ENCODE measurements around the gene EXD2.
"Not testable (repeated sequence)": the region's sequence is repeated elsewhere in the genome, so short reads cannot be mapped to it uniquely, and the experiment has no call there.

EXD2 gene

DNA sequence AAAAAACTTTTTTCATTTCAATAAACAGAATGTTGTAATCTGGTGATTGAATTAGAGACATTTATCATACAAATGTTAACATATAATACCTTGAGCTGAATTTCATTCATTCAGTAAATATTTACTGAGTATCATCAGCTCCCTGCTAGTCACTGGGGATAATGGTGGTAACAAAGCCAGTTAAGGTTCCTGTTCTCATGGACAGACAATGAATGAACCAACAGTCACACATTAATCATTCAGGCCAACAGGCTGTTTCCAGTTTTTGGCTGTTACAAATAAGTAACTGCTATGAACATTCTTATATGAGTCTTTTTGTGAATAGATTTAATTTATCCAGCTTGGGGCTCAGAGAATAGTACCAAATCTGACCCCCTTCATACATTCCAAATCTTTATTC, 13.5 kb downstream of the EXD2 start:
- DNase-seq: no peak

GRCh38 chr14:69207435-69208041, 16.2 kb downstream of the EXD2 start:
- no peak for DNase-seq

DNA sequence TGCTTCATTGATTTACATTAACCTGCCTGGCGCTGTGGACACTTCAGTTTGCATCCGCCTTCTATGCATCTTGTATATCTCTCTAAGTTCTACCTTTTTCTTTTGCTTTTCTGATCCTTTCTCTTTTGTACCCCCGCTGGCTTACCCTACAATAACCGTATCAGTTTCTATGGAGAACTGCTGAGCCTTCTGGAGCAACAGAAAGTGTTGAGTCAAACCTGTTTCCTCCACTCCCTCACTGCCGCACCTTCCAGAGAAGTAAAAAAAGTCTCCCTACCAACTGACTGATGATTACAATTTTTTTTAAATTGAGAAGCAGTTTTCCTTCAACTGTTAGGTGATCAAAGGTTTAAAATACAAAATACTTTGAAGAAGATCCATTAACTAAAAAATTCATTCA, 17.4 kb downstream of the EXD2 start:
- DNase-seq: no peak

- DNase-seq: no peak
Measured at GRCh38 chr14:69214393-69214792, 23.1 kb downstream of the EXD2 start.

GRCh38 chr14:69217663-69218062, 26.4 kb downstream of the EXD2 start:
- not testable (repeated sequence) for DNase-seq

- DNase-seq: no peak
Measured at GRCh38 chr14:69224946-69225345, 33.6 kb downstream of the EXD2 start.

- DNase-seq: no peak
Measured at GRCh38 chr14:69226178-69226577, 34.9 kb downstream of the EXD2 start.

GRCh38 chr14:69226736-69227135, 35.4 kb downstream of the EXD2 start:
- DNase-seq: no peak

DNA sequence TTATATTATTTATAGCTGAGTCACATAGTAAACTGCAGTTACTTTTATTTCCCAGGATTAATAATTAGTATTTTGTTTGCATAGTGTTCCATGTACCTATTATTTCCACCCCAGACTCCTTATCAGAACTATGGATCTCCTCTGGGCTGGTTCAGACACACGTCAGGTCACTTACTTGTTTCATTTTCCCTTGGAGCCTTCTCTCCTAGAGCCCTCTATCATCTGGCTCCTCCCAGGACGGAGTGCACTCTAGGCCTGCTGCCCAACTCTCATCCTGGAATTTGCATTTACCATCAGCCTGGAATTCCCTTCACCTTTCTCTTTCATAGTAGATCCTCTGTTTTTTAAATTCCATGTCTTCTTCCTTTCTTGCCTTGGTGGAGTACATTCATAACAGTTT, 40.2 kb downstream of the EXD2 start:
- no peak for DNase-seq

- no peak for DNase-seq
Measured at GRCh38 chr14:69232388-69232787, 41.1 kb downstream of the EXD2 start.

GRCh38 chr14:69234106-69234505, 42.8 kb downstream of the EXD2 start:
- no peak for DNase-seq

GRCh38 chr14:69235708-69236107, 44.4 kb downstream of the EXD2 start:
- DNase-seq: no peak

GRCh38 chr14:69237142-69237541, 45.8 kb downstream of the EXD2 start:
- no peak for DNase-seq

DNA sequence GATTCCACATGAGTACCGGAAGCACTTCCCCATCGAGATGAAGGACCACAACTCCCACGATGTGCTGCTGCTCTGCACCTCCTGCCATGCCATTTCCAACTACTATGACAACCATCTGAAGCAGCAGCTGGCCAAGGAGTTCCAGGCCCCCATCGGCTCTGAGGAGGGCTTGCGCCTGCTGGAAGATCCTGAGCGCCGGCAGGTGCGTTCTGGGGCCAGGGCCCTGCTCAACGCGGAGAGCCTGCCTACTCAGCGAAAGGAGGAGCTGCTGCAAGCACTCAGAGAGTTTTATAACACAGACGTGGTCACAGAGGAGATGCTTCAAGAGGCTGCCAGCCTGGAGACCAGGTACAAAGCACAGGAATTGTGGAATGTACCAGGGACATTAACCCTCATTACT, 46.3 kb downstream of the EXD2 start:
- no peak for DNase-seq

GRCh38 chr14:69238883-69239282, 47.6 kb downstream of the EXD2 start:
- no peak for DNase-seq

GRCh38 chr14:69240527-69241173, 49.4 kb downstream of the EXD2 start:
- DNase-seq: no peak

GRCh38 chr14:69241577-69241976, 50.3 kb downstream of the EXD2 start:
- DNase-seq: no peak

- DNase-seq: no peak
Measured at GRCh38 chr14:69242311-69243224, 51.3 kb downstream of the EXD2 start.

- DNase-seq: no peak
Measured at GRCh38 chr14:69244946-69245345, 53.6 kb downstream of the EXD2 start.

DNA sequence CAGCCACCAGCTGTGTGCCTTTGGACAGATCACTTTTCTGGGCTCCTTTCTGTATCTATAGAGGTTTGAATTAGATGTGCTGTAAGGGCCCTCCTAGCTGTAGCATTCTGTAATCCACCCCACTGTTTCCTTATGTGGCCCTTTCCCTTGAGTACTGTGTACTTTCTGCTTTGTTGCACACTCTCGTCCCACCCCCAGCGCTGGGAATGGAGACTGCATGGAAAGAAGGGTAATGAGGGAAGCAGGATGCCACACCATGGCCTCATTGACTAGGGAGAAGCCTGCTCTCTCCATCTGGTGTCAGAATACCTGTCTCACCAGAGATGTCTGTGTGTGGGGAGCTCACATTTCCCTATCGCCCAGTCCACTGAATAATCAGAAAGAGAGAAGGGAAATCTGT, 55.0 kb downstream of the EXD2 start:
- DNase-seq: no peak

DNA sequence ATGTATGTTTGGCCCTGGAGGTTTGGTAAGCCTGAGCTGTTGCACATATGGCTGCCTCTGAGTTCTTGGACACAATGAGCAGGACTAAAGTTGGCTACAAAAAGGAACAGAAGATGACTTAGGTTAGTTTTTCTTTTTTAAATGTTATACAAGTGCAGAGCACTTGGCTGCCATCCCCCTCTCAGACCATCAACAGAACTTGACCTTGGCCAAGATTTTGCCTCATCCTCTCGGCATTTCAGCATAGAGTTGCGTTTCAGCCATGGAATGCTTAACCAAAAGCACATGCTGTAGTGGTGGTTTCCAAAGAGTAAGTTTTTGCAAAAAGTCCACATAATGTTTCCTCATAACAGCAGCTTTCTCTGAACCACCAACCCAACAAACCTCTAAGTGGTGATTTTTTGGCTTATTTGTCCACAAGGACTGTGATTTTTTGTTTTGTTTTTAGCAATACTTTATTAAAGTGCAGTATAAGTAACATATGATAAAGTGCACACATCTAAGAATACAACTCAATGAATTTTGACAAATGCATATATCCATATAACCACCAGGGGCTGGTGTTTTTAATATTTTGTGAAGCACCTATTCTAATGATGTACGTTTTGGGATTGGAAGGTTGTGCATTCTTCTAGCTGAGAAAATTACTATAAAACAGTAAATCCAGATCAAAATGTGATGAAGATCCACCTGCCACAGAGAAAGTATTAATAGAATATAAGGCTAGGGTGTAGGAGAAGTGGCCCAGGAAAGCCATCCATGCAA, 56.6 kb downstream of the EXD2 start:
- no peak for DNase-seq

DNA sequence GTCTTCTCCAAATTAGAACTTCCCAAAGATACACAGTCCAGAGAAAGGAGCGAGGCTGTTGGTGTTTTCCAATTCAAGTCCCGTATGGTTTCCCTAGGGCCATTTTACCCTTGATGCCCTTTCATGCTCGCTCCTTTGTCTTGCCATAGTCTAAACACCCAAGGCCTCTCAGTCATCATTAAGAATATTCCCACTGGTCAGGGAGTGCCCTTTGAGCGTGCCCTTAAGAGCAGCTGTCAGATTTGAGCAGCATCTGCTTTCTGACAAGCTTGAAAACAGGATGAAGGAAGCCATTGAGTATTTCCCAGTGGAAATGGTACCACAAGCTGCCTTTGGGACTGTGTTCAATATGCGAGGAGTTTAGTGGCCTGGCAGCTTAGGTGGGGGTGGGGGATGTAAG, 58.3 kb downstream of the EXD2 start:
- no peak for DNase-seq

- DNase-seq: no peak
Measured at GRCh38 chr14:69252851-69253250, 61.6 kb downstream of the EXD2 start.

All from CD4-positive, alpha-beta T cell treated with Interleukin-15 for 1 hour (primary cell).